Brain microvascular endothelial cell (primary cell): ENCODE data around the gene SMAD5.

Experiments used
- DNase-seq: peaks from one replicate; pipeline ENCODE4 v3.0.0-alpha.2; 2020
- H3K27ac ChIP-seq: fragments of 250-450 bp; sonication (Bioruptor Pico); 2 replicates; pipeline ENCODE4 v1.5.1; 2020; ENCODE audit warnings: mild to moderate bottlenecking, moderate library complexity
- H3K27me3 ChIP-seq: fragments of 250-450 bp; sonication (Bioruptor Pico); replicated peaks from 2 replicates; pipeline ENCODE4 v1.5.1; 2020; ENCODE audit warnings: mild to moderate bottlenecking
- H3K36me3 ChIP-seq: fragments of 250-450 bp; sonication (Bioruptor Pico); replicated peaks from 2 replicates; pipeline ENCODE4 v1.5.1; 2020; ENCODE audit warnings: mild to moderate bottlenecking
- H3K4me3 ChIP-seq: 2 replicates; pipeline ENCODE4 v1.5.1; 2011; ENCODE audit warnings: low read depth, mild to moderate bottlenecking, control low read depth, low read length, moderate library complexity
- CTCF ChIP-seq: IDR thresholded peaks from 2 replicates; pipeline ENCODE4 v1.5.1; 2011; ENCODE audit warnings: low read depth, mild to moderate bottlenecking, moderate library complexity, low read length, control low read depth, inconsistent platforms; ENCODE audit errors: missing control alignments
- in situ Hi-C: cut with HindIII; loops from 2 replicates; pipeline ENCODE4 v1.10.0; 2017; ENCODE audit warnings: low sequenced_read_pairs, low pct_ligation_motif_present

Gene SMAD5

GRCh38 chr5:136210259-136210658, 77.6 kb downstream of the SMAD5 start:
- no peaks in the 10 kb centered on the region for H3K36me3 ChIP-seq
- H3K27me3 ChIP-seq: no peaks in the 10 kb centered on the region
- no peak for TF ChIP-seq CTCF
- in situ Hi-C loops: no loop called here
- no peak overlapping the region for H3K27ac ChIP-seq
- DNase-seq: no peak
- H3K4me3 ChIP-seq: no peak overlapping the region

- Histone ChIP-seq H3K36me3 (no peaks in the 10 kb centered on the region), H3K4me3 (no peak overlapping the region), H3K27me3 (no peaks in the 10 kb centered on the region), H3K27ac (no peak overlapping the region)
- no peak for TF ChIP-seq CTCF
- no peak for DNase-seq
- in situ Hi-C loops: no loop called here
These were observed 78.8 kb downstream of the SMAD5 start for GRCh38 chr5:136211282-136212040.

GRCh38 chr5:136212252-136212721, 79.6 kb downstream of the SMAD5 start:
- DNase-seq: no peak
- in situ Hi-C loops: no loop called here
- H3K27me3 ChIP-seq: no peaks in the 10 kb centered on the region

GRCh38 chr5:136213919-136214493, 81.4 kb downstream of the SMAD5 start:
- Histone ChIP-seq H3K27ac (no peak overlapping the region), H3K27me3 (no peaks in the 10 kb centered on the region), H3K4me3 (no peak overlapping the region), H3K36me3 (no peaks in the 10 kb centered on the region)
- no peak for DNase-seq
- no peak for TF ChIP-seq CTCF
- in situ Hi-C loops: no loop called here

More at GRCh38 chr5:136212252-136212721, 79.6 kb downstream of the SMAD5 start:
- Histone ChIP-seq H3K4me3 (no peak overlapping the region), H3K36me3 (no peaks in the 10 kb centered on the region), H3K27ac (no peak overlapping the region)
- TF ChIP-seq CTCF: peak; percentile 95

- Histone ChIP-seq H3K36me3 (no peaks in the 10 kb centered on the region), H3K4me3 (no peak overlapping the region), H3K27ac (no peak overlapping the region), H3K27me3 (no peaks in the 10 kb centered on the region)
- no peak for DNase-seq
- no peak for TF ChIP-seq CTCF
- in situ Hi-C loops: no loop called here
These were observed 83.2 kb downstream of the SMAD5 start for GRCh38 chr5:136215812-136216211.

- Histone ChIP-seq H3K27me3 (no peaks in the 10 kb centered on the region), H3K4me3 (no peak overlapping the region), H3K36me3 (no peaks in the 10 kb centered on the region), H3K27ac (no peak overlapping the region)
- no peak for TF ChIP-seq CTCF
- in situ Hi-C loops: no loop called here
- DNase-seq: no peak
These were observed 83.6 kb downstream of the SMAD5 start for GRCh38 chr5:136216230-136216629.
